H9 (cell line): ENCODE data around the gene PPA1. TPM values are rescaled to one million over a fixed set of nuclear protein-coding genes. Genes with fewer than 3 reads are reported as not detected.
"Not testable (repeated sequence)": the region's sequence is repeated elsewhere in the genome, so short reads cannot be mapped to it uniquely, and the experiment has no call there.

Experiments
- DNase-seq: peaks from one replicate; pipeline ENCODE4 v3.0.0-alpha.2; 2017
- H2AFZ ChIP-seq: one replicate; pipeline ENCODE4 v1.6.1; 2013; ENCODE audit warnings: mild to moderate bottlenecking, low read length, control low read depth, moderate library complexity
- H2AK5ac ChIP-seq: 2 replicates; pipeline ENCODE4 v1.6.1; 2013; ENCODE audit warnings: low read length, control low read depth, mixed read lengths; ENCODE audit not compliant: insufficient read length
- H2BK120ac ChIP-seq: one replicate; pipeline ENCODE4 v1.6.1; 2013; ENCODE audit warnings: low read depth, mild to moderate bottlenecking, low read length, control low read depth, inconsistent platforms; ENCODE audit not compliant: poor library complexity, severe bottlenecking
- H2BK12ac ChIP-seq: 2 replicates; pipeline ENCODE4 v1.6.1; 2013; ENCODE audit warnings: low read length, control low read depth, mixed read lengths, low read depth; ENCODE audit not compliant: insufficient read length
- H2BK15ac ChIP-seq: 2 replicates; pipeline ENCODE4 v1.6.1; 2013; ENCODE audit warnings: low read depth, low read length, control low read depth
- H2BK20ac ChIP-seq: one replicate; pipeline ENCODE4 v1.6.1; 2013; ENCODE audit warnings: low read depth, mild to moderate bottlenecking, low read length, control low read depth, inconsistent platforms; ENCODE audit not compliant: poor library complexity, severe bottlenecking
- H2BK5ac ChIP-seq: 2 replicates; pipeline ENCODE4 v1.6.1; 2013; ENCODE audit warnings: low read length, control low read depth, mixed read lengths; ENCODE audit not compliant: insufficient read length
- H3K14ac ChIP-seq: 2 replicates; pipeline ENCODE4 v1.6.1; 2013; ENCODE audit warnings: low read length, control low read depth; ENCODE audit not compliant: insufficient read depth
- H3K18ac ChIP-seq: 2 replicates; pipeline ENCODE4 v1.6.1; 2013; ENCODE audit warnings: low read depth, mild to moderate bottlenecking, mixed read lengths, low read length, control low read depth; ENCODE audit not compliant: insufficient read length
- H3K23ac ChIP-seq: 2 replicates; pipeline ENCODE4 v1.6.1; 2013; ENCODE audit warnings: low read length, control low read depth, mixed read lengths, low read depth; ENCODE audit not compliant: insufficient read length
- H3K23me2 ChIP-seq: 2 replicates; pipeline ENCODE4 v1.6.1; 2013; ENCODE audit warnings: low read depth, mild to moderate bottlenecking, mixed read lengths, low read length, control low read depth; ENCODE audit not compliant: insufficient read length, poor library complexity, severe bottlenecking
- H3K27ac ChIP-seq: 2 replicates; pipeline ENCODE4 v1.5.1; 2013; ENCODE audit warnings: low read length, control low read depth, mixed read lengths, low read depth; ENCODE audit not compliant: insufficient read length
- H3K27me3 ChIP-seq: 2 replicates; pipeline ENCODE4 v1.6.1; 2013; ENCODE audit warnings: low read length, control low read depth, inconsistent platforms; ENCODE audit not compliant: insufficient read depth
- H3K4ac ChIP-seq: 2 replicates; pipeline ENCODE4 v1.6.1; 2013; ENCODE audit warnings: low read depth, mild to moderate bottlenecking, control low read depth, inconsistent platforms, low read length, moderate library complexity
- H3K4me1 ChIP-seq: 2 replicates; pipeline ENCODE4 v1.6.1; 2013; ENCODE audit warnings: low read length, control low read depth, inconsistent platforms; ENCODE audit not compliant: insufficient read depth
- H3K4me2 ChIP-seq: 2 replicates; pipeline ENCODE4 v1.6.1; 2013; ENCODE audit warnings: low read length, control low read depth, mixed read lengths; ENCODE audit not compliant: insufficient read length, insufficient read depth
- H3K56ac ChIP-seq: 2 replicates; pipeline ENCODE4 v1.6.1; 2013; ENCODE audit warnings: low read depth, mild to moderate bottlenecking, mixed read lengths, low read length, control low read depth; ENCODE audit not compliant: insufficient read length
- H3K79me1 ChIP-seq: 2 replicates; pipeline ENCODE4 v1.6.1; 2013; ENCODE audit warnings: low read depth, mild to moderate bottlenecking, moderate library complexity, low read length, control low read depth, inconsistent platforms; ENCODE audit not compliant: insufficient read depth, poor library complexity, severe bottlenecking
- H3K79me2 ChIP-seq: 2 replicates; pipeline ENCODE4 v1.6.1; 2013; ENCODE audit warnings: low read length, control low read depth, inconsistent platforms; ENCODE audit not compliant: insufficient read depth
- H3K9ac ChIP-seq: 2 replicates; pipeline ENCODE4 v1.6.1; 2013; ENCODE audit warnings: low read length, control low read depth, mixed read lengths; ENCODE audit not compliant: insufficient read length; ENCODE audit errors: extremely low read depth
- H3K9me3 ChIP-seq: one replicate; pipeline ENCODE4 v1.6.1; 2013; ENCODE audit warnings: low read depth, low read length, inconsistent platforms; ENCODE audit not compliant: control insufficient read depth
- H3T11ph ChIP-seq: one replicate; pipeline ENCODE4 v1.6.1; 2013; ENCODE audit warnings: mild to moderate bottlenecking, low read length, control low read depth, inconsistent platforms
- H4K20me1 ChIP-seq: one replicate; pipeline ENCODE4 v1.6.1; 2013; ENCODE audit not compliant: control insufficient read depth, insufficient read length, insufficient read depth
- H4K5ac ChIP-seq: 2 replicates; pipeline ENCODE4 v1.6.1; 2013; ENCODE audit warnings: low read depth, mild to moderate bottlenecking, mixed read lengths, low read length, control low read depth; ENCODE audit not compliant: insufficient read length
- H4K8ac ChIP-seq: replicated peaks from 2 replicates; pipeline ENCODE4 v1.6.1; 2013; ENCODE audit warnings: low read length, control low read depth, mixed read lengths, low read depth; ENCODE audit not compliant: insufficient read length
- H4K91ac ChIP-seq: 2 replicates; pipeline ENCODE4 v1.6.1; 2013; ENCODE audit warnings: low read depth, mild to moderate bottlenecking, moderate library complexity, mixed read lengths, low read length, control low read depth; ENCODE audit not compliant: insufficient read length
- H3K27ac Mint-ChIP-seq, 3 experiments: 2 replicates in 2 of 3; 3 replicates in 1 of 3; pipeline ENCODE4 v1.8.0; 2020 to 2021; ENCODE audit warnings: mixed read lengths in 3 of 3, mild to moderate bottlenecking in 1 of 3, moderate library complexity in 1 of 3
- H3K27me3 Mint-ChIP-seq: 2 replicates; pipeline ENCODE4 v1.8.0; 2021; ENCODE audit warnings: low read depth, mild to moderate bottlenecking, moderate library complexity, mixed read lengths
- H3K36me3 Mint-ChIP-seq, 3 experiments: 2 replicates in 2 of 3; 3 replicates in 1 of 3; pipeline ENCODE4 v1.8.0; 2020 to 2021; ENCODE audit warnings: low read depth in 3 of 3, mixed read lengths in 3 of 3; ENCODE audit not compliant: insufficient read depth in 1 of 3
- H3K4me1 Mint-ChIP-seq, 2 experiments: 2 replicates each; pipeline ENCODE4 v1.8.0; 2020; ENCODE audit warnings: mixed read lengths in 2 of 2
- H3K4me3 Mint-ChIP-seq, 2 experiments: 2 replicates in 1 of 2; 3 replicates in 1 of 2; pipeline ENCODE4 v1.8.0; 2020 to 2021; ENCODE audit warnings: mild to moderate bottlenecking in 2 of 2, mixed read lengths in 2 of 2, moderate library complexity in 1 of 2
- H3K9me3 Mint-ChIP-seq, 2 experiments: 2 replicates in 1 of 2; 3 replicates in 1 of 2; pipeline ENCODE4 v1.8.0; 2020; ENCODE audit warnings: mild to moderate bottlenecking in 2 of 2, mixed read lengths in 2 of 2, moderate library complexity in 1 of 2
- WGBS: extraction: QIAGEN DNeasy Blood & Tissue Kit; methylation state at CpG from one replicate; pipeline ENCODE4 v1.1.7; 2013; ENCODE audit warnings: missing lambda C conversion rate, low lambda C conversion rate, mixed read lengths; ENCODE audit not compliant: insufficient read length; ENCODE audit errors: extremely low coverage; 5-methylcytosine and 5-hydroxymethylcytosine counted together
- total RNA-seq: library from RNA; stranded (reverse); gene quantifications from 2 replicates; pipeline ENCODE4 v1.2.1, GENCODE V29; 2021

Gene PPA1
- total RNA-seq, 1 experiment from 2014 or later: 115 TPM

DNA sequence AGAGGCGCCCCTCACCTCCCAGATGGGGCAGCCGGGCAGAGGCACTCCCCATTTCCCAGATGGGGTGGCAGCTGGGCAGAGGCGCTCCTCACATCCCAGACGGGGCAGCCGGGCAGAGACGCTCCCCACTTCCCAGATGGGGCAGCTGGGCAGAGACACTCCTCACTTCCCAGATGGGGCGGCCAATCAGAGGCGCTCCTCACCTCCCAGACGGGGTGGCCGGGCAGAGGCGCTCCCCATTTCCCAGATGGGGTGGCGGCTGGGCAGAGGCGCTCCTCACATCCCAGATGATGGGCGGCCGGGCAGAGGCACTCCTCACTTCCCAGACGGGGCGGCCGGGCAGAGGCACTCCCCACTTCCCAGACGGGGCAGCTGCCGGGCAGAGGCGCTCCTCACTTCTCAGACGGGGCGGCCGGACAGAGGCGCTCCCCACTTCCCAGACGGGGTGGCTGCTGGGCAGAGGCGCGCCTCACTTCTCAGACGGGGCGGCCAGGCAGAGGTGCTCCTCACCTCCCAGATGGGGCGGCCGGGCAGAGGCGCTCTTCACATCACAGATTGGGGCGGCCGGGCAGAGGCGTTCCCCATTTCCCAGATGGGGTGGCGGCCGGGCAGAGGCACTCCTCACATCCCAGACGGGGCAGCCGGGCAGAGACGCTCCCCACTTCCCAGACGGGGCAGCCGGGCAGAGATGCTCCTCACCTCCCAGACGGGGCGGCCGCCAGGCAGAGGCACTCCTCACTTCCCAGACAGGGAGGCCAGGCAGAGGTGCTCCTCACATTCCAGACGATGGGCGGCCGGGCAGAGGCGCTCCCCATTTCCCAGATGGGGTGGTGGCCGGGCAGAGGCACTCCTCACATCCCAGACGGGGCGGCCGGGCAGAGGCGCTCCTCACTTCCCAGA lies 6.1 kb upstream of the PPA1 start:
- not testable (repeated sequence) for H3K23me2 ChIP-seq, H2BK120ac ChIP-seq, H3K9me3 ChIP-seq, H3K4me1 Mint-ChIP-seq, H2BK5ac ChIP-seq, H2BK15ac ChIP-seq, H3K9ac ChIP-seq, H3K4ac ChIP-seq, H2AFZ ChIP-seq, H3K4me1 ChIP-seq, H4K8ac ChIP-seq, H2BK20ac ChIP-seq, H3K23ac ChIP-seq, H4K20me1 ChIP-seq, H4K91ac ChIP-seq, H2BK12ac ChIP-seq, H3K4me3 Mint-ChIP-seq, H3K18ac ChIP-seq, H3K14ac ChIP-seq, H3K27ac Mint-ChIP-seq, H3T11ph ChIP-seq, DNase-seq, H3K56ac ChIP-seq, H3K4me2 ChIP-seq, H3K27me3 ChIP-seq, H4K5ac ChIP-seq, H2AK5ac ChIP-seq, H3K27ac ChIP-seq, H3K79me1 ChIP-seq, H3K79me2 ChIP-seq
- H3K27me3 Mint-ChIP-seq: peaks cover 20% of the 10 kb centered on the region
- peaks cover 9 to 18% (median 17%) of the 10 kb centered on the region in 3 experiments; a peak in 6 of 7 replicates for H3K36me3 Mint-ChIP-seq
- peaks cover 27 to 48% of the 10 kb centered on the region in 2 experiments for H3K9me3 Mint-ChIP-seq
- WGBS: no CpG with 5 or more reads among the region's 55 CpGs

DNA sequence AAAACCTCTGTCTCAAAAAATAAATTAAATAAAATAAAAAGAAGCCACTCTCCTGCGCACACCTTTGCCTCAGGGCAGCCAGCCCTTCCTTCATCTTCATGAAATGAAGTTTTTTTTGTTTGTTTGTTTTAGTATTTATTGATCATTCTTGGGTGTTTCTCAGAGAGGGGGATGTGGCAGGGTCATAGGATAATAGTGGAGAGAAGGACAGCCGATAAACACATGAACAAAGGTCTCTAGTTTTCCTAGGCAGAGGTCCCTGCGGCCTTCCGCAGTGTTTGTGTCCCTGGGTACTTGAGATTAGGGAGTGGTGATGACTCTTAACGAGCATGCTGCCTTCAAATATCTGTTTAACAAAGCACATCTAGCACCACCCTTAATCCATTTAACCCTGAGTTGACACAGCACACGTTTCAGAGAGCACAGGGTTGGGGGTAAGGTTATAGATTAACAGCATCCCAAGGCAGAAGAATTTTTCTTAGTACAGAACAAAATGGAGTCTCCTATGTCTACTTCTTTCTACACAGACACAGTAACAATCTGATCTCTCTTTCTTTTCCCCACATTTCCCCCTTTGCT lies 4.8 kb upstream of the PPA1 start:
- not testable (repeated sequence) for H2BK12ac ChIP-seq, H3K27me3 ChIP-seq, H3K18ac ChIP-seq, H3K27ac ChIP-seq, H4K20me1 ChIP-seq, H3K23me2 ChIP-seq, H4K5ac ChIP-seq, H2AK5ac ChIP-seq, H3K23ac ChIP-seq, H3K9me3 ChIP-seq, H3K27ac Mint-ChIP-seq, H3K4me2 ChIP-seq, H3K4me1 Mint-ChIP-seq, H4K91ac ChIP-seq, H2BK20ac ChIP-seq, H2BK5ac ChIP-seq, H3K9ac ChIP-seq, H2AFZ ChIP-seq, H3K56ac ChIP-seq, H3T11ph ChIP-seq, H2BK120ac ChIP-seq, H3K4me1 ChIP-seq, H3K79me2 ChIP-seq, H3K79me1 ChIP-seq, DNase-seq, H3K4ac ChIP-seq, H3K14ac ChIP-seq, H2BK15ac ChIP-seq, H3K4me3 Mint-ChIP-seq, H4K8ac ChIP-seq
- Mint-ChIP-seq H3K27me3 (peaks cover 12% of the 10 kb centered on the region), H3K36me3 (peaks cover 9 to 18% (median 17%) of the 10 kb centered on the region in 3 experiments; a peak in 6 of 7 replicates), H3K9me3 (peaks cover 27 to 48% of the 10 kb centered on the region in 2 experiments)
- whole genome bisulfite sequencing: no CpG with 5 or more reads among the region's 6 CpGs
